HFF-Myc (cell line): ENCODE measurements around the gene TEKT2.

Experiments
- DNase-seq: peaks from one replicate; pipeline ENCODE4 v3.0.0-alpha.2; 2011; ENCODE audit warnings: low read depth; ENCODE audit errors: extremely low read depth
- H3K4me3 ChIP-seq: replicated peaks from 2 replicates; pipeline ENCODE4 v1.5.1; 2011; ENCODE audit warnings: low read depth, mild to moderate bottlenecking, control low read depth, low read length
- TF ChIP-seq, protein P1 (sequence below): IDR thresholded peaks from 2 replicates; pipeline ENCODE4 v1.5.1; 2012; ENCODE audit warnings: mild to moderate bottlenecking, low read depth, low read length, control low read depth; ENCODE audit errors: missing control alignments

The TEKT2 gene

DNA sequence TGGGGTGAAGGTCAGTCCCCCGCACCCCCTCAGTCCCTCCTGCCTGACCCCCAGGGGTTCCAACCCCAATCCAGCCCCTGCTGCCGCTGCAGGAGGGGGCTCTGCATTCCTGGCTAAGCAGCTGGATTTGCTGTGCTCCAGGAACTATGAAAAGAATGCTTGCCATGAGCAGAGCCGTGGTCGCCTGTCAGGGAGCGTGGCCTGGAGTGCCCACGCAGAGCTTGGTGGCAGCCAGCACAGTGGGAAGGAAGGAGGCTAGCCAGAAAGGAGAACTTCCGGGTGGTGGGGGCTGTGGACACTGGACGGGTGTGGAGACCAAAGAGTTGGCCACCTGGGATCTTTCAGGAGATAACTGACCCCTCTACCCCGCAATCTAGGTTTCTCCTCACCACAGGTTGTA lies 35.6 kb downstream of the TEKT2 start:
- TF ChIP-seq, protein P1, sequence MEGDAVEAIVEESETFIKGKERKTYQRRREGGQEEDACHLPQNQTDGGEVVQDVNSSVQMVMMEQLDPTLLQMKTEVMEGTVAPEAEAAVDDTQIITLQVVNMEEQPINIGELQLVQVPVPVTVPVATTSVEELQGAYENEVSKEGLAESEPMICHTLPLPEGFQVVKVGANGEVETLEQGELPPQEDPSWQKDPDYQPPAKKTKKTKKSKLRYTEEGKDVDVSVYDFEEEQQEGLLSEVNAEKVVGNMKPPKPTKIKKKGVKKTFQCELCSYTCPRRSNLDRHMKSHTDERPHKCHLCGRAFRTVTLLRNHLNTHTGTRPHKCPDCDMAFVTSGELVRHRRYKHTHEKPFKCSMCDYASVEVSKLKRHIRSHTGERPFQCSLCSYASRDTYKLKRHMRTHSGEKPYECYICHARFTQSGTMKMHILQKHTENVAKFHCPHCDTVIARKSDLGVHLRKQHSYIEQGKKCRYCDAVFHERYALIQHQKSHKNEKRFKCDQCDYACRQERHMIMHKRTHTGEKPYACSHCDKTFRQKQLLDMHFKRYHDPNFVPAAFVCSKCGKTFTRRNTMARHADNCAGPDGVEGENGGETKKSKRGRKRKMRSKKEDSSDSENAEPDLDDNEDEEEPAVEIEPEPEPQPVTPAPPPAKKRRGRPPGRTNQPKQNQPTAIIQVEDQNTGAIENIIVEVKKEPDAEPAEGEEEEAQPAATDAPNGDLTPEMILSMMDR: no peak
- no peak for DNase-seq
- no peak overlapping the region for H3K4me3 ChIP-seq

DNA sequence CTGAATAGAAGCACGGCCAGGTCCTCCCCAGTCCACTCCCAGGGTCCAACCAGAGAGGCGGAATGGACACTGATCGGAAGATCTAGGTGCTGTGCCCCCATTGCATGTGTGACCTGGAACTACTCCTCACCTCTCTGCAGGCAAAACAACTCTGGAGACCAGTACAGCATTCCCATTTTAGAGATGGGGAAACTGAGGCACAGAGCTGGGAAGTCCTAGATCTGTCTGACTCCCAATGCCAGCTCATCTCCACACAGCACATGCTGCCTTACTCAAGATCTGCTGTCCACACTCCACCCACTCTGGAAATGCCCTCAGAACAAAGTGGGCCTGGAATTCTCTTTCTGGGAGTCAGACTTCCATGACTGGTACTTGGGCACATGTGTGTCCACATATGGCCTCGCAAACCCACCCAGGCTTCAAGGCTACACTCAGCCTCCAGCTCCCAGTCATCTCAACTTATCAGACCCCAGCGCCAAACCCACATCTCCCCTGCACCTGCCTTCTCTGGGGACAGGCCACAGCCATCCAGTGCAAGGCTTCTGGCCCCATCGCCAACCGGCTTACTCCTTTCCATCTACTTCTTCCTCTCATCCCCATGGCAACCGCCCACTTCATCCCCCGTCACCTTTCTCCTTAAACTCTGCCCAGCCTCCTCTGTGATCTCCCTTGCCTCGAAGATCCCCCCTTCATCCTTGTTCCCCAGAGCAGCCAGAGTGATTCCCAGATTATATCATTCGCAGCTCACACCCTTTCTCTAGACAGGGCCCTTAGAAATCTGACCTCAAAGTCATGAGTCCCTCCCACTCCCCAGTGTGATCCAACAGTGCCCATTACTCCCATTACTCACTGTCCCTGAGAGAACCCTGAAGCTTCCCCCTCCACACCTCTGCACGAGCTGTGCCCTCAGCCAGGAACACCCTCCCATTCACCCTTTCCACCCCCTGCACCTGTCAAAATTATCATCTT lies 38.5 kb downstream of the TEKT2 start:
- TF ChIP-seq, protein P1: no peak
- no peak overlapping the region for H3K4me3 ChIP-seq
- no peak for DNase-seq

DNA sequence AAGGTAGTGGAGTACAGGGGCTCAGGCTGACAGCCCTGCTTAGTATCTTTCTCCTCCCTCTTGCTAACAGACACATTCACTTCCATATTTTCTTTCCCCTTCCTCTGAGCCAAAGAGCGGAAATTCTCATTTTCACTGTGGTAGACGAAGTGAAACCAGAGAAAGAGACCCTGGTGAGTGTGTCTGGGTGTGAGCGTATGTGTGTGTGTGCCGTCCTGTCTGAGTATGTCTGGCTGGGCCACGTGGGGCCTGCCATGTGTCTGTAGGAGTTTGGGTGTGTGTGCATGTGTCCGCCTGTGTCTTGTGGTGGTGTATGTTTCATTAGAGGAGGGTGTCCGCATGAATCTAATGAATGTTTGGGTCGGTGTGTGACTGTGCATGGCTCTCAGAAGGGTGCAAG lies 39.5 kb downstream of the TEKT2 start:
- H3K4me3 ChIP-seq: no peak overlapping the region
- TF ChIP-seq, protein P1: no peak
- no peak for DNase-seq

DNA sequence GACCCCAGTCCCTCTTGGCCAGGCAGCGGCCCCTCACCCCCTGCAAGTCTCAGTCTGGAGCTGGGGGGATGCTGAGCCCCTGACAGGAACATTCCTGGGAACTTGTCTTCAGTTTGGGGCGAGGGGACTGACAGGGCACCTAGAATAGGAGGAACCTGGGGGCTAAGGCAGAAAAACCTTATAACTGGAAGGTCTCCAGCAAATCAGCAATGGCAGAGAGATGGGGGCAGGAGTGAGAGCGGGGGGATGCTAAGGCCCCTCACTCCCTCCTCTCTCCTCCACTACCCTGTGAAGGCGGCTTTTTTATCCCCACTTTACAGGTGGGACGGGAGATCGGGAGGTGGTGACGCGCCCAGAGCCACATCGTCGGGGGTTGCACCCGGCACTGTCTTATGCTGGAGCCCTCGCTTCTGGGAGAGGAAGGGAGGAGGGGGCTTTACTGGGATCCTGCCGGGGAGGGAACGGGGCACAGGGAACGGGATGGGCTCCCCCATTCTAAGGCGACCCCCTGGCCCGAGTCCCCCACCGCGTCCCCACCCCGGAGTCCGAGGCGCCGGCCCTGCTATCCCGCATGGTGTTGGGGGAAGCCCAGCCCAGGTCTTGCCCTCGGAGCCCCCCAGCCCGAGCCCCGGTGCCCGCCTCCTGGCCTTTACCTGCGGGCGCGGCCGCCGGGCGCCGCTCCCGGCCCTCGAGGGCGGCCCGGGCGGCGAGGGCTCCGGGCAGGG lies 40.7 kb downstream of the TEKT2 start:
- TF ChIP-seq, protein P1: no peak
- H3K4me3 ChIP-seq: no peak overlapping the region
- DNase-seq: no peak

DNA sequence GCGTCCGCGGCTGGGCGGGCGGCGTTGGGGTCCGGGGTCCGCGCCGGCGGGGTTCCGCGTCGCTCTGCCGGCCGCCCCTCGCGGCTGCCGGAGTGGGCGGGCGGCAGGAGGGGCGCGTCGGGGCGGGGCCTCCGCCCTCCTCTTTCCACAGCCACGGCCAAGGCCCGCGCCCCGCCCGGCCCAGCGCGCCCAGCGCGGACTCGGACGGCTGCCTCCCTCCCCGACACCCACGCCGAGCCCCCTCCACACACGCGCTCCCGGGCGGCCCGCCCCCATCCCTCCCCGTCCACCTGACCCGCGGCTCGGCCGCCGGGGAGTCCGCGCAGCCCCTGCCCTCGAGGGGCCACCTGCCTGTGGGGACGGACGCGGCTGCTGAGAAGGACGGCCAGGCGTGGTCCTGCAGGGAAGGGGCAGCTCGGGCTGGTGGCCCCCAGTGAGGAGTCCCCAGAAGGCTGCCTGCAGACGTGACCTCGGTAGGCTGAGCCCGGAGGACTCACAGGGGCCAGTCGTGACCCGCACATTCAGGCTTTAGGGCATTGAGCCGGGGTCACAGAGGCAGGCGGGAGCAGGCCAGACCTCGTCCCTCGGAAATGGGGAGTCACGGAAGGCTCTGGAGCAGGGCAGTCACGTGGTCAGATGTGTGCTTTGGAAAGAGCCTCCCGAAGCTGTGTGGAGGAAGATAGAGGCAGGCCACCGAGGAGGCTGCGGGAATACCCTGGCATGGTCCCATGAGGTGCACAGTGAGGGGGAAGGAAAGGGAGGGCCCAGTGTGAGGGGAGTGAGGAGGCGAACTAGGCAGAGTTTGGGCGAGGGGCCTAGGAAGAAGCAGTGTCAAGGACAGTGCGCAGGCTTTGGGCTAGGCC lies 41.5 kb downstream of the TEKT2 start, which contains the start of gene COL8A2:
TSS of gene COL8A2 (minus strand) at position 94 of the 863 bp plus-strand sequence. CDS start 24,980 bp downstream, outside the sequence.
- no peak for DNase-seq
- TF ChIP-seq, protein P1: no peak
- H3K4me3 ChIP-seq: no peak within 1 kb of the TSS
